NCI-H345 treated with DMSO at 0.1 percent for 48 hours (cell line): ENCODE results near the gene SDCBP2.

Experiments
- DNase-seq: peaks from one replicate; lab custom pipeline; 2025; ENCODE audit not compliant: unreplicated experiment; lab: John Stamatoyannopoulos, UW

SDCBP2 gene

DNA sequence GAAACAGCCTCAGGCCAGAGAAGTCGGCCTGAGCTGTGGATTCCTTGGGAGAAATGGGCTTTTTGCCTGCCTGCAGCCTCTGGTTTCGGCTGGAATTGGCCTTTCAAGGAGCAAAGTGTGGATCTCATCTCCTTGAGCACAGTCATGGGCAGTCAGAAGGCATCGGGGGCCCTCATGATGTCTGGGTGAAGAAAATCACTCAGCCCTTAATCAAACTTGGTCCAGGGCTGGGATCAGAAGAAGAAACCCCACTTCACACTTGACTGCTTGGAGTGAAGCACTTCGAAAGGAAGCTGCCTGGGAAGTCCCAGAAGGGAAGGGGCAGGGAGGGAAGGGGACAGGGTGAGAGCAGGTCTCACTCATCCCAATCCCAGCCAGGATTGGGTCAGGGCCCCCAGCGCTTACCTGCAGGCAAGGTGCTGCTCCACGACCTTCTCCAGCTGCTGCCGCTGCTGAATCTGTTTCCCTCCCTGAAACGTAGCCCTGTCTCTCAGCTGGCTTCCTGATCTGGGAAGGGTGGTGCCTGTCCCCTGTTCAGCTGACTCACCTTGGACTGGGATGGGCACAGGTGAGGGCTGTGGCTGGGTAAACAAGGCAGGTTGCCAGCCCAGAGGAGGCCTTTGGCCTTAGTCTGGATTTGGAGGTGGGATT is at the start of gene SDCBP2:
Gene SDCBP2 (minus strand): TSS at position 460 of the 651 bp plus-strand sequence. CDS start 8,723 bp downstream, outside the sequence.
- DNase-seq = no peak

DNA sequence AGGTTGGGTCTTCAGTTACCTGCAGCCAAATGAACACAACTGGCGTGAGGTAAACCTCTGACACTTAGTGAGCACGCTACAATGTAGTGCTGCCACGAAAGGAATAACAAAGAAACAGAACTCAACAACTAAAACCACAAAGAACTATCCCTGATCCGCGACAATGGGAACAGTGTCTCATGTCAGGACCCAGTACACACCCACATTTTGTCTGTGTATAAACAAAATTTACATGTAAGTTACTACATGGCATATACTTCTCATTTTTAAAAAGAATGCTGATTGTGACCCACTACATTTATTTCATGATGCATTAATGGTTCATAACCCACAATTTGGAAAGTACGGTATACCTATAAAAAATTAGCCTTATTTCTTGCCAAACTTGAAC is 49.8 kb upstream of the SDCBP2 start:
- DNase-seq = no peak

- no peak for DNase-seq
These were observed 49.2 kb upstream of the SDCBP2 start for GRCh38 chr20:1377984-1378734.

DNA sequence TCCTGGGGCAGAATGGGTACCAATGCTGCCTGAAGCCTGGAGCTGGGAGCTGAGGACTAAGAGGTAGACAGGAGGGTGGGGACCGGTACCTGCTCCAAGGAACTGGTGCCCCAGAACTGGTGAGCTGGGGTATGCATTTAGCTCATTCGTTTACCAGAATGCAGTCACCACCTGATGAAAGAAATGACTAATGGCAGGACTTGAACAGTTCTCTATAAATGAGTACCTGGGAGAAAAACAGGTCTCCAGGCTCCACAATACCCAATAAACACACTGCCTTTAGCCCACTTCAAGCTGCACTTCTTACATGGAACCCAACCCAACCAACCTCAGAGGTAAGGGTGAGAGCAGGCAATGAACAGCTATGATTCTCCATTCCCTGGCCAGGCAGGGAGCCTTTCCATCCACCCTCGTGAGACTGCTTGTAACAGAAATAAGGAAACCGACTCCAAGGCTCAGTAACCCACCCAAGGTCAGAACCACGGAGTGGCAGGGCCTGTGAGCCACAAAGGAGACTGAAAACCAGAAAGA is 48.5 kb upstream of the SDCBP2 start:
- no peak for DNase-seq

GRCh38 chr20:1376408-1377270 is 47.7 kb upstream of the SDCBP2 start:
- no peak for DNase-seq

GRCh38 chr20:1376007-1376406 is 47.1 kb upstream of the SDCBP2 start:
- DNase-seq = no peak

GRCh38 chr20:1375515-1375914 is 46.6 kb upstream of the SDCBP2 start:
- DNase-seq = no peak

DNA sequence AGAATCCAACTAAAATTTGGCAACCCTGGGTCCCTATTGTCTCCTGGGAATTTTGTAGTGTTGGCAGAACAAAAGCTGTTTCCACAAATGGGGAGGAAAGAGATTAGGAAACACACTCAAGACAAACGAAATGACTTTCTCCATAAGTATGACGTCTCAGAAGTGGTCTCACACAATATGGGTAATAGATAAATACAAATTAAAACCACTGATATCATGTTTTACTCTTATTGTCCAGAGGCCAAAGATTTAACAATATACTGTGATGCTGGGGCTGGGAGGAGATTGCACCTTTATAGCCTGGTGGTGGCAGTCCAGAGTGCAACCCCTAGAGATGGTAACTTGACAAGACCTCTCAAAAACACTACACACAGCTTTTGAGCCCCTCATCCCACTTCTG is 45.3 kb upstream of the SDCBP2 start:
- no peak for DNase-seq

- DNase-seq = no peak
These were observed 44.7 kb upstream of the SDCBP2 start for GRCh38 chr20:1373614-1374013.

- DNase-seq = no peak
These were observed 44.1 kb upstream of the SDCBP2 start for GRCh38 chr20:1373036-1373435.

DNA sequence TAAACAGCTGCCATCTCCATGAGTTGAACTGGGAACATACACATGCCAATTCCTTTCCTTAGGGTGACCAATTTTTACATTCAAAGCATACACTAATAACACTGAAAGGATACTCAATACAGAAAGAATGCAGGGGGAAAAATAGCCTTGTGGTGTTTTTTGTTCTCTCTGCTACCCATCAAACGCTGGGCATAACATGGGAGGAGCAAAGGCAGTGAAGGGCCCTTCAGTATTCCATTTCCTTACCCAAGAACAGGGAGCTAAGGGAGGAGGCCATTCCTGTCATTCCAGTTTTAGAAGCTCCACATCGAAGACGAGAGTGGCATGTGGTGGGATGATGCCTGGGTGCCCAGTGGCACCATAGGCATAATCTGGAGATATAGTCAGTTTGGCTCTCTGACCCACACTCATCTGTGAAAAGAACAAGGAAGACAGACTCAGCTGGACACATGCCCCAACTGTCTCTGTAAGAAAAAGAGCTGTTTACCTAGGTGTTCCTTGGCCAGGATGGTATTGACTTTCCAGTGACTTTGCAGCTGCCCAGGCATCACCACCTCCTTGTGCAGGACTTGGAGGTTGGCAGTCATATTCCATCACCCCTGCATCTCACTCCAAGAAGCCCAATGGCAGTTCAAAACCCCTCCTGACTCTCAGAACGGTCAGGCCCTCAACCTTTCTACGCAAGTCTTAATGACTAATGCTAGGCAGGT is 43.0 kb upstream of the SDCBP2 start:
- no peak for DNase-seq

DNA sequence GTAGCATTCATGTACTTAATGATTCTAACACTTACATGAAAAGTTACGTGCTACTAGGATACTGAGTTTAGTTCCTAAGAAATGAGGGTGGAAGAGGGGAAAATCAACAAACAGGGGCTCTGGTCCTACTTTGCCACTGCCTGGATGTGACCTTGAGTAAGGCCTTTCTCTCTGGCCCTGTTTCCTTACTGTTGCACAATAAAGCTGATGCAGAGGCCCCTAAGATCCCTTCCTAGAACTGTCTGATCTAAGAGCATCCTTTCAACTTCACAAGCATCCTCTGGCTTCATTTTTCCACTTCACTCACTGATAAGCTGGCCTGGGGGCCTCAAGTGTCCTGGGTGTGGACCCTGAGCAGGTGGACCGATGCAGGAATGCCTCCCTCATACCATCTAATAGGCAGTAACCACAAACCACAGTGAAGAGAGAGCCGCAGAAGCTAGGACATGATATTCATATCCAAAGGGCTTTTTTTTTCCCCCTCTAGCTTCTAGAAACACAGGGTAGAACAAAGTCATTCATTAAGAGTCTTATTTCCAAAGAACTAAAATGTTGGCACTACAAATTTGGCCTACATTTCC is 42.4 kb upstream of the SDCBP2 start:
- no peak for DNase-seq

DNA sequence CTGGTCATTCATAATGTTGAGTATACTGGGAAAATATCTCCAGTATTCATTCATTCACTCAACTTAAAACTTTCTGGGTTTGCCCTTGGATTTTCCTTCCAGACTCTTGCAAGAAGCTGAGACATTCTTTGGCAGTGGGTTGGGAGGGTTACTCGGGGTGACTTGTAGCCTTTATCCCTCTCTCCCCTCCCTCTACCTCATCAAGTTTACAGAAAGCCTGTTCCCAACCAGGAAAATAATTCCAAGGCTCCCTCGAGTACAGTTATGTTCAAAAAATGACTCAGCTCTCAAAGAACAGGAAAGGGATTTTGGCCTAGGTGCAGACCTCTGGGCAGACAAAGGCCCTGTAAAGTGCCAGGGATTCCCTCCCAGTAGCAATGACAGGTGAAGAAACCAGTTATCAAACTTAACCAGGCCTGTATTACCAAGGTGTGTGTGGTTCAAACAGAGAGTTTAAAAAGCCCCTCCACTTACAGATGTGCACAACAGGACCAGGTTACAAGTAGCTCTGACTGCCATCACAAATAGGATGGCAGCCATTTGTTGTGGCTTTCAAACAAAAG is 41.7 kb upstream of the SDCBP2 start:
- no peak for DNase-seq

- no peak for DNase-seq
These were observed 41.0 kb upstream of the SDCBP2 start for GRCh38 chr20:1369970-1370369.

- no peak for DNase-seq
These were observed 39.7 kb upstream of the SDCBP2 start for GRCh38 chr20:1368448-1369199.

DNA sequence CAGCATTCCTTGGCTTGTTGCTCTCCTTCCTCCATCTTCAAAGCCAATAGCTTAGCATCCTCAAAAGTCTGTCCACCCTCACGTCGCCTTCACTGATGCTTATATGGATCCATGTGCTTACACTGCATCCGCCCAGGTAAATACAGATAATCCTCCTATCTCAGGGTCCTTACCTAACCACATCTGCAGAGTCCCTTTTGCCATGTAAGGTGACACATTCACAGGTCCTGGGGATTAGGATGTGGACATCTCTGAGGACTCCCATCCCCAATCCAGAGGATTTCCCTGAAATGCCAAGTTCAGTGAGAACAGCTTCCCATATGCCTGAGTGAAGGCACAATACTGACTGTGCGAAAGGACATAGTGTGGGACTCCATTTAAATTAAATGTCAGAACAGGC is 38.5 kb upstream of the SDCBP2 start:
- no peak for DNase-seq

GRCh38 chr20:1364106-1364505 is 35.2 kb upstream of the SDCBP2 start:
- DNase-seq = no peak

DNA sequence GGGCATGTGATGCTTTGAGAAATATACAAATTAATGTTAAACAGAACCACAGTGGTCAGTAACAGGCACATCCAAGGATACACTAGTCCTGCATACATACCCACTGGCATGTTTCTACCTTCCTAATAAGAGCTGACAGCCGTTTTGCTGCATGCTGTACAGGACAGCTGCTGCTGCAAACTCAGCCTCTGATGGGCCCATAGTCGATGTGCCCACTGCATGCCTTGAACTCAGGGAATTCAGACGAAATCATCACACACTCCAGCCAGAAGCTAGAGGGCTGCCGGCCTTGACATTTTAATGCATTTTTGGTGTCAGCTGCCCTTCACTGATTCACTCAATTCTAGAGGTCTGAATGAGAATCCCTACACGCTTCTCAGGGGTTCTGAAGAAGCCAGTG is 34.6 kb upstream of the SDCBP2 start:
- no peak for DNase-seq

DNA sequence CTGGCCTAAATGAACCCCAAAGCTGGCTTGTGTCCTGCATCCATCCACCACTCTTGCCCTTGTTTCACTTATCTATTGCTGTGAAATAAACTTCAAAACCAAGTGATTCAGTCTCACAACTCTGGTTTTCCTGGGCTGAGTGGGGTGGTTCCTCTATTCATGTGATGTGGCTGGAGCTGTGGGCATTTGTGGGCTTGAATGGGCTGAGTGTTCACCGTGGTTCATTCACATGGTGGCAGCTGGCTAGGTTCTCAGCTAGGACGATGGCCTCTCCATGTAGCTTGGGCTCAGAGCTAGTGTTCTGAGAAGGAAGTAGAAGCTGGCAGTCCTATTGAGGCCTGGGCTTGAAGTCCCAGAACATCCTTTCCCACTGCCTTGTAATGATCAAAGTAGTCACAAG is 33.5 kb upstream of the SDCBP2 start:
- no peak for DNase-seq
